Prostate gland (tissue), 2 donors: ENCODE data around the gene ADH4. TPM values are rescaled to one million over a fixed set of nuclear protein-coding genes. Genes with fewer than 3 reads are reported as not detected.
"Not testable (repeated sequence)": the region's sequence is repeated elsewhere in the genome, so short reads cannot be mapped to it uniquely, and the experiment has no call there.

Source experiments
- DNase-seq: peaks from one replicate; pipeline ENCODE4 v3.0.0-alpha.2; 2019; ENCODE audit warnings: low spot score
- H3K27ac ChIP-seq, 2 donors: fragments of 200-600 bp; sonication (generic); 2 replicates each; pipeline ENCODE4 v1.5.1; 2017 to 2019
- H3K27me3 ChIP-seq: fragments of 200-600 bp; sonication (generic); replicated peaks from 2 replicates; pipeline ENCODE4 v1.5.1; 2019; ENCODE audit not compliant: insufficient read depth
- H3K36me3 ChIP-seq, 2 donors: fragments of 200-600 bp; sonication (generic); 1 replicate in 1 of 2; 2 replicates in 1 of 2; pipeline versions ENCODE4 v1.5.1 to v1.8.1; 2017 to 2019
- H3K4me1 ChIP-seq: fragments of 200-600 bp; sonication (generic); replicated peaks from 2 replicates; pipeline ENCODE4 v1.5.1; 2019
- H3K4me3 ChIP-seq, 2 donors: fragments of 200-600 bp; sonication (generic); 2 replicates each; pipeline ENCODE4 v1.5.1; 2017 to 2019
- H3K9me3 ChIP-seq: fragments of 200-600 bp; sonication (generic); 2 replicates; pipeline ENCODE4 v1.5.1; 2017
- CTCF ChIP-seq, 4 experiments: fragments of 200-600 bp in 2 of 4; fragments of 450-650 bp in 2 of 4; sonication (generic) in 2 of 4; IDR thresholded peaks; 1 replicate in 3 of 4; 2 replicates in 1 of 4; pipeline ENCODE4 v1.5.1; 2016 to 2019; ENCODE audit warnings: antibody characterized with exemption in 4 of 4, mild to moderate bottlenecking in 2 of 4, moderate library complexity in 2 of 4
- POLR2A ChIP-seq: fragments of 450-650 bp; IDR thresholded peaks from one replicate; pipeline ENCODE4 v1.6.1; 2016; ENCODE audit warnings: antibody characterized with exemption, mild to moderate bottlenecking
- POLR2AphosphoS5 ChIP-seq: sonication (generic); formaldehyde crosslinking; IDR thresholded peaks from one replicate; pipeline ENCODE4 v1.6.1; 2017; ENCODE audit warnings: antibody characterized with exemption
- WGBS: methylation state at CpG from one replicate; pipeline ENCODE4 v1.1.5; 2018; 5-methylcytosine and 5-hydroxymethylcytosine counted together
- intact Hi-C: fragments of 100-400 bp; cut with DNase I; formaldehyde crosslinking; loops from one replicate; pipeline ENCODE4 v1.14.2; 2022
- total RNA-seq, 2 donors: library from RNA; depleted of rRNA; stranded (reverse); fragments of >200 nt; gene quantifications; one replicate each; pipeline ENCODE4 v1.1.0, GENCODE V29; 2016

Gene ADH4
- total RNA-seq, 2 donors from 2014 or later: not detected

GRCh38 chr4:99126376-99126775 is 17.7 kb downstream of the ADH4 start:
- whole genome bisulfite sequencing: 58% methylated on average over 1 of the region's 1 CpG
- TF ChIP-seq POLR2AphosphoS5 (no peak), CTCF (IDR thresholded peaks at IDR 0.05) (no peak), POLR2A (no peak)
- no peaks in the 10 kb centered on the region for H3K27me3 ChIP-seq
- no peak overlapping the region for H3K27ac ChIP-seq
- no peaks in the 10 kb centered on the region for H3K9me3 ChIP-seq
- no peaks in the 10 kb centered on the region for H3K36me3 ChIP-seq
- H3K4me3 ChIP-seq: no peak overlapping the region
- no peaks in the 10 kb centered on the region for H3K4me1 ChIP-seq
- no peak for DNase-seq
- intact Hi-C loops: loop anchor here (10.0 kb wide), 1 partner anchor 168 kb away; the partner anchor contains the start of gene ADH1A

GRCh38 chr4:99121008-99121407 is 23.1 kb downstream of the ADH4 start:
- no peaks in the 10 kb centered on the region for H3K4me1 ChIP-seq
- H3K9me3 ChIP-seq: no peaks in the 10 kb centered on the region
- H3K4me3 ChIP-seq: no peak overlapping the region
- H3K27me3 ChIP-seq: no peaks in the 10 kb centered on the region
- H3K36me3 ChIP-seq: no peaks in the 10 kb centered on the region
- DNase-seq: no peak
- no peak for TF ChIP-seq POLR2A
- TF ChIP-seq CTCF (IDR thresholded peaks at IDR 0.05): no peak
- TF ChIP-seq POLR2AphosphoS5: no peak
- WGBS: 92% methylated on average over 4 of the region's 4 CpGs
- H3K27ac ChIP-seq: no peak overlapping the region
- intact Hi-C loops: loop anchor here (5.0 to 10.0 kb wide), 2 partner anchors 174 to 336 kb away; partner anchors contain the start of gene ADH1A

GRCh38 chr4:99120501-99120900 is 23.6 kb downstream of the ADH4 start:
- no peak for DNase-seq
- Histone ChIP-seq H3K9me3 (no peaks in the 10 kb centered on the region), H3K36me3 (no peaks in the 10 kb centered on the region), H3K27me3 (no peaks in the 10 kb centered on the region), H3K27ac (no peak overlapping the region), H3K4me1 (no peaks in the 10 kb centered on the region), H3K4me3 (no peak overlapping the region)
- 96% methylated on average over 5 of the region's 5 CpGs for WGBS
- intact Hi-C loops: loop anchor here (5.0 to 10.0 kb wide), 2 partner anchors 174 to 337 kb away; partner anchors contain the start of gene ADH1A
- TF ChIP-seq CTCF (IDR thresholded peaks at IDR 0.05) (no peak), POLR2A (no peak), POLR2AphosphoS5 (no peak)

GRCh38 chr4:99117876-99118693 is 26.0 kb downstream of the ADH4 start:
- Histone ChIP-seq H3K4me3 (no peak overlapping the region), H3K27me3 (no peaks in the 10 kb centered on the region), H3K4me1 (no peaks in the 10 kb centered on the region), H3K27ac (no peak overlapping the region), H3K36me3 (no peaks in the 10 kb centered on the region), H3K9me3 (no peaks in the 10 kb centered on the region)
- intact Hi-C loops: loop anchor here (2.0 kb wide), 1 partner anchor 287 kb away; no protein-coding TSS in a partner anchor
- no peak for DNase-seq
- peak in 2 of 4 experiments; percentile 6 to 34 for TF ChIP-seq CTCF (IDR thresholded peaks at IDR 0.05)
- TF ChIP-seq POLR2AphosphoS5: no peak
- 48% methylated on average over 9 of the region's 9 CpGs for WGBS

- H3K27ac ChIP-seq: not testable (repeated sequence)
These were observed 26.8 kb downstream of the ADH4 start for GRCh38 chr4:99117122-99117841.

GRCh38 chr4:99109286-99109685 is 34.8 kb downstream of the ADH4 start:
- H3K27ac ChIP-seq, H3K36me3 ChIP-seq, DNase-seq, intact Hi-C loops, H3K4me3 ChIP-seq, H3K9me3 ChIP-seq, H3K27me3 ChIP-seq, H3K4me1 ChIP-seq: not testable (repeated sequence)
- 88% methylated on average over 12 of the region's 12 CpGs for WGBS

More at GRCh38 chr4:99117122-99117841, 26.8 kb downstream of the ADH4 start:
- H3K9me3 ChIP-seq, H3K4me3 ChIP-seq, H3K27me3 ChIP-seq, H3K4me1 ChIP-seq, intact Hi-C loops, H3K36me3 ChIP-seq, DNase-seq: not testable (repeated sequence)
- 90% methylated on average over 29 of the region's 29 CpGs for WGBS
